Activated naive CD4-positive, alpha-beta T cell treated with anti-CD3 and anti-CD28 coated beads for 36 hours (primary cell): ENCODE measurements around the gene RND1. TPM values are rescaled to one million over a fixed set of nuclear protein-coding genes. Genes with fewer than 3 reads are reported as not detected.
"Not testable (repeated sequence)": the region's sequence is repeated elsewhere in the genome, so short reads cannot be mapped to it uniquely, and the experiment has no call there.

Source experiments
- CTCF ChIA-PET: fragments of 350-600 bp; sonication (Branson Sonifier 250); formaldehyde crosslinking; loops from one replicate; lab custom pipeline; 2021; ENCODE audit warnings: antibody characterized with exemption; lab: Charles Lee
- DNase-seq: peaks from one replicate; pipeline ENCODE4 v3.0.0-alpha.2; 2020
- H3K27ac Mint-ChIP-seq: one replicate; pipeline ENCODE4 v1.8.0; 2021; ENCODE audit warnings: mild to moderate bottlenecking, mixed read lengths
- H3K27me3 Mint-ChIP-seq: one replicate; pipeline ENCODE4 v1.8.0; 2021; ENCODE audit warnings: low read depth, mixed read lengths
- H3K36me3 Mint-ChIP-seq: one replicate; pipeline ENCODE4 v1.8.0; 2021; ENCODE audit warnings: low read depth, mixed read lengths
- H3K4me1 Mint-ChIP-seq: one replicate; pipeline ENCODE4 v1.8.0; 2021; ENCODE audit warnings: low read depth, mixed read lengths
- H3K4me3 Mint-ChIP-seq: one replicate; pipeline ENCODE4 v1.8.0; 2021; ENCODE audit warnings: mild to moderate bottlenecking, moderate library complexity, mixed read lengths
- H3K9me3 Mint-ChIP-seq: one replicate; pipeline ENCODE4 v1.8.0; 2021; ENCODE audit warnings: mixed read lengths
- intact Hi-C: fragments of 100-400 bp; cut with micrococcal nuclease; formaldehyde crosslinking; loops from one replicate; pipeline ENCODE4 v1.15.1; 2023
- total RNA-seq, 2 experiments: library from RNA; stranded (reverse); gene quantifications; one replicate each; pipeline ENCODE4 v1.2.3, GENCODE V29; 2021

Gene RND1
- total RNA-seq, 2 experiments from 2014 or later = 6.8 to 7.4 TPM

- no peak overlapping the region for H3K27ac Mint-ChIP-seq
- no peak for DNase-seq
- H3K27me3 Mint-ChIP-seq = peaks cover 18% of the 10 kb centered on the region
- H3K4me3 Mint-ChIP-seq = no peak overlapping the region
- intact Hi-C loops = no loop called here
- no peaks in the 10 kb centered on the region for H3K9me3 Mint-ChIP-seq
- H3K4me1 Mint-ChIP-seq = peaks cover 4% of the 10 kb centered on the region
- CTCF ChIA-PET = interaction anchor here (0.6 to 3.4 kb wide), 7 partner anchors 7 to 357 kb away, joined by 3 to 17 read pairs (median 3); no protein-coding TSS in a partner anchor
- H3K36me3 Mint-ChIP-seq = no peaks in the 10 kb centered on the region
These were observed 17.9 kb upstream of the RND1 start for GRCh38 chr12:48883305-48884161.

- DNase-seq = no peak
- Mint-ChIP-seq H3K4me3 (no peak overlapping the region), H3K4me1 (peaks cover 4% of the 10 kb centered on the region), H3K9me3 (no peaks in the 10 kb centered on the region), H3K36me3 (no peaks in the 10 kb centered on the region), H3K27me3 (peaks cover 18% of the 10 kb centered on the region), H3K27ac (no peak overlapping the region)
- CTCF ChIA-PET = interaction anchor here (0.6 to 3.4 kb wide), 4 partner anchors 8 to 40 kb away, joined by 3 to 17 read pairs (median 4); no protein-coding TSS in a partner anchor
- intact Hi-C loops = no loop called here
These were observed 17.3 kb upstream of the RND1 start for GRCh38 chr12:48882972-48883304.

- Mint-ChIP-seq H3K27me3 (peaks cover 18% of the 10 kb centered on the region), H3K4me1 (peaks cover 4% of the 10 kb centered on the region), H3K9me3 (no peaks in the 10 kb centered on the region), H3K36me3 (no peaks in the 10 kb centered on the region), H3K27ac (no peak overlapping the region), H3K4me3 (no peak overlapping the region)
- intact Hi-C loops = no loop called here
- CTCF ChIA-PET = interaction anchor here (0.7 to 3.4 kb wide), 3 partner anchors 8 to 441 kb away, joined by 3 to 17 read pairs (median 3); partner anchors contain the start of gene TROAP
- no peak for DNase-seq
These were observed 16.6 kb upstream of the RND1 start for GRCh38 chr12:48882315-48882687.

- Mint-ChIP-seq H3K9me3 (no peaks in the 10 kb centered on the region), H3K4me1 (peaks cover 4% of the 10 kb centered on the region), H3K27ac (no peak overlapping the region), H3K4me3 (no peak overlapping the region), H3K36me3 (no peaks in the 10 kb centered on the region), H3K27me3 (peaks cover 18% of the 10 kb centered on the region)
- DNase-seq = no peak
- CTCF ChIA-PET = interaction anchor here (0.7 to 3.4 kb wide), 6 partner anchors 9 to 441 kb away, joined by 3 to 17 read pairs (median 3); partner anchors contain the start of gene TROAP
- intact Hi-C loops = no loop called here
These were observed 16.1 kb upstream of the RND1 start for GRCh38 chr12:48881686-48882314.

GRCh38 chr12:48880647-48881046 is 15.0 kb upstream of the RND1 start:
- no peaks in the 10 kb centered on the region for H3K9me3 Mint-ChIP-seq
- DNase-seq = no peak
- no peak overlapping the region for H3K27ac Mint-ChIP-seq
- intact Hi-C loops = no loop called here
- H3K4me1 Mint-ChIP-seq = peaks cover 4% of the 10 kb centered on the region
- peaks cover 18% of the 10 kb centered on the region for H3K27me3 Mint-ChIP-seq
- H3K36me3 Mint-ChIP-seq = no peaks in the 10 kb centered on the region
- H3K4me3 Mint-ChIP-seq = no peak overlapping the region
- CTCF ChIA-PET = interaction anchor here (0.6 to 3.4 kb wide), 5 partner anchors 10 to 164 kb away, joined by 3 to 17 read pairs (median 3); no protein-coding TSS in a partner anchor

- peaks cover 4% of the 10 kb centered on the region for H3K4me1 Mint-ChIP-seq
- H3K36me3 Mint-ChIP-seq = no peaks in the 10 kb centered on the region
- H3K4me3 Mint-ChIP-seq = no peak overlapping the region
- CTCF ChIA-PET = interaction anchor here (0.9 to 1.5 kb wide), 2 partner anchors 12 to 13 kb away, joined by 3 to 5 read pairs; partner anchors contain the start of gene RND1
- H3K9me3 Mint-ChIP-seq = no peaks in the 10 kb centered on the region
- peaks cover 18% of the 10 kb centered on the region for H3K27me3 Mint-ChIP-seq
- intact Hi-C loops = no loop called here
- no peak for DNase-seq
- H3K27ac Mint-ChIP-seq = no peak overlapping the region
These were observed 12.9 kb upstream of the RND1 start for GRCh38 chr12:48878548-48878947.

GRCh38 chr12:48875944-48876515 is 10.4 kb upstream of the RND1 start:
- CTCF ChIA-PET = interaction anchor here (0.6 kb wide), 1 partner anchor 119 kb away, joined by 4 read pairs; no protein-coding TSS in a partner anchor
- no peaks in the 10 kb centered on the region for H3K36me3 Mint-ChIP-seq
- intact Hi-C loops = no loop called here
- peaks cover 11% of the 10 kb centered on the region for H3K27me3 Mint-ChIP-seq
- no peaks in the 10 kb centered on the region for H3K4me1 Mint-ChIP-seq
- DNase-seq = no peak
- H3K9me3 Mint-ChIP-seq = no peaks in the 10 kb centered on the region
- no peak overlapping the region for H3K27ac Mint-ChIP-seq
- no peak overlapping the region for H3K4me3 Mint-ChIP-seq

GRCh38 chr12:48873534-48873933 is 7.9 kb upstream of the RND1 start:
- H3K9me3 Mint-ChIP-seq, H3K36me3 Mint-ChIP-seq, DNase-seq, H3K4me1 Mint-ChIP-seq, H3K4me3 Mint-ChIP-seq, H3K27me3 Mint-ChIP-seq, H3K27ac Mint-ChIP-seq, intact Hi-C loops: not testable (repeated sequence)
- CTCF ChIA-PET = interaction anchor here (1.0 to 1.5 kb wide), 5 partner anchors 13 to 114 kb away, joined by 3 to 6 read pairs (median 5); no protein-coding TSS in a partner anchor

- H3K9me3 Mint-ChIP-seq = no peaks in the 10 kb centered on the region
- CTCF ChIA-PET = interaction anchor here (1.0 to 1.5 kb wide), 3 partner anchors 13 to 115 kb away, joined by 3 to 6 read pairs (median 3); no protein-coding TSS in a partner anchor
- H3K36me3 Mint-ChIP-seq = no peaks in the 10 kb centered on the region
- no peak overlapping the region for H3K27ac Mint-ChIP-seq
- H3K27me3 Mint-ChIP-seq = no peaks in the 10 kb centered on the region
- DNase-seq = no peak
- no peaks in the 10 kb centered on the region for H3K4me1 Mint-ChIP-seq
- H3K4me3 Mint-ChIP-seq = no peak overlapping the region
- intact Hi-C loops = no loop called here
These were observed 7.4 kb upstream of the RND1 start for GRCh38 chr12:48873096-48873495.

GRCh38 chr12:48869191-48869590 is 3.5 kb upstream of the RND1 start:
- H3K4me3 Mint-ChIP-seq = no peak overlapping the region
- no peak overlapping the region for H3K27ac Mint-ChIP-seq
- peaks cover 16% of the 10 kb centered on the region for H3K4me1 Mint-ChIP-seq
- CTCF ChIA-PET = interaction anchor here (2.1 to 9.2 kb wide), 3 partner anchors 15 to 119 kb away, joined by 7 to 86 read pairs (median 19); partner anchors contain the start of gene DDX23
- no peaks in the 10 kb centered on the region for H3K36me3 Mint-ChIP-seq
- H3K27me3 Mint-ChIP-seq = peaks cover 9% of the 10 kb centered on the region
- intact Hi-C loops = no loop called here
- H3K9me3 Mint-ChIP-seq = no peaks in the 10 kb centered on the region
- DNase-seq = no peak

- no peak overlapping the region for H3K27ac Mint-ChIP-seq
- no peaks in the 10 kb centered on the region for H3K36me3 Mint-ChIP-seq
- no peak overlapping the region for H3K4me3 Mint-ChIP-seq
- peaks cover 14% of the 10 kb centered on the region for H3K27me3 Mint-ChIP-seq
- DNase-seq = no peak
- intact Hi-C loops = no loop called here
- H3K9me3 Mint-ChIP-seq = no peaks in the 10 kb centered on the region
- CTCF ChIA-PET = interaction anchor here (2.1 to 9.2 kb wide), 4 partner anchors 14 to 120 kb away, joined by 7 to 86 read pairs (median 14); partner anchors contain the start of gene DDX23
- H3K4me1 Mint-ChIP-seq = peaks cover 20% of the 10 kb centered on the region
These were observed 2.8 kb upstream of the RND1 start for GRCh38 chr12:48868451-48868850.
